Keratinocyte (primary cell): ENCODE results near the gene CNNM2. TPM values are rescaled to one million over a fixed set of nuclear protein-coding genes. Genes with fewer than 3 reads are reported as not detected.

Experiments
- DNase-seq: peaks from one replicate; pipeline ENCODE4 v3.0.0-alpha.2; 2011; ENCODE audit warnings: low read depth, missing footprints, low spot score
- FAIRE-seq: peaks from 2 replicates; lab custom pipeline; 2011; peaks lifted over from hg19 to GRCh38; lab: Jason Lieb, UNC
- H2AFZ ChIP-seq: 2 replicates; pipeline ENCODE4 v1.6.0; 2012; ENCODE audit warnings: low read length, control low read depth, inconsistent platforms; ENCODE audit not compliant: control insufficient read depth
- H3K27ac ChIP-seq: 2 replicates; pipeline ENCODE4 v1.5.1; 2011; ENCODE audit warnings: low read length; ENCODE audit not compliant: control insufficient read depth, insufficient read depth
- H3K27me3 ChIP-seq: 3 replicates; pipeline ENCODE4 v1.6.0; 2011; ENCODE audit warnings: low read length; ENCODE audit not compliant: control insufficient read depth, insufficient read depth; ENCODE audit errors: extremely low read depth
- H3K36me3 ChIP-seq, 2 experiments: 2 replicates in 1 of 2; 3 replicates in 1 of 2; pipeline ENCODE4 v1.5.1; 2011; ENCODE audit warnings: low read length in 2 of 2, mild to moderate bottlenecking in 1 of 2; ENCODE audit not compliant: control insufficient read depth in 2 of 2, insufficient read depth in 2 of 2; ENCODE audit errors: extremely low read depth in 1 of 2
- H3K4me1 ChIP-seq: 3 replicates; pipeline ENCODE4 v1.5.1; 2011; ENCODE audit warnings: low read length; ENCODE audit not compliant: control insufficient read depth, insufficient read depth; ENCODE audit errors: extremely low read depth
- H3K4me2 ChIP-seq: 3 replicates; pipeline ENCODE4 v1.6.0; 2011; ENCODE audit warnings: low read depth, low read length; ENCODE audit not compliant: control insufficient read depth, insufficient read depth; ENCODE audit errors: extremely low read depth
- H3K4me3 ChIP-seq, 3 experiments: fragments of 200-600 bp in 1 of 3; sonication (generic) in 1 of 3; 2 replicates in 2 of 3; 3 replicates in 1 of 3; pipeline ENCODE4 v1.5.1; 2011 to 2016; ENCODE audit warnings: low read length in 3 of 3, mild to moderate bottlenecking in 3 of 3, control low read depth in 2 of 3, inconsistent platforms in 1 of 3, low read depth in 1 of 3, mixed read lengths in 1 of 3, mixed run types in 1 of 3, moderate library complexity in 1 of 3; ENCODE audit not compliant: control insufficient read depth in 2 of 3, insufficient read depth in 2 of 3; ENCODE audit errors: extremely low read depth in 1 of 3
- H3K79me2 ChIP-seq: 2 replicates; pipeline ENCODE4 v1.6.0; 2012; ENCODE audit warnings: low read length; ENCODE audit not compliant: control insufficient read depth, insufficient read depth
- H3K9ac ChIP-seq: 3 replicates; pipeline ENCODE4 v1.6.0; 2011; ENCODE audit warnings: low read length; ENCODE audit not compliant: control insufficient read depth, insufficient read depth; ENCODE audit errors: extremely low read depth
- H3K9me1 ChIP-seq: 3 replicates; pipeline ENCODE4 v1.6.0; 2011; ENCODE audit warnings: low read length; ENCODE audit not compliant: control insufficient read depth, insufficient read depth; ENCODE audit errors: extremely low read depth
- H3K9me3 ChIP-seq: 2 replicates; pipeline ENCODE4 v1.5.1; 2012; ENCODE audit warnings: low read depth, low read length; ENCODE audit not compliant: control insufficient read depth
- H4K20me1 ChIP-seq: 3 replicates; pipeline ENCODE4 v1.6.0; 2011; ENCODE audit warnings: low read length; ENCODE audit not compliant: control insufficient read depth, insufficient read depth; ENCODE audit errors: extremely low read depth
- EZH2 ChIP-seq: IDR thresholded peaks from one replicate; pipeline ENCODE4 v1.6.1; 2012; ENCODE audit warnings: inconsistent platforms, mild to moderate bottlenecking, low read length, moderate library complexity
- dilution Hi-C: fragments of 300-500 bp; cut with MboI; formaldehyde crosslinking; loops from one replicate; pipeline ENCODE4 v1.7.0; 2020; ENCODE audit warnings: low sequenced_read_pairs; ENCODE audit not compliant: extremely low pct_ligation_motif_present
- polyA plus RNA-seq, 5 experiments: library from polyadenylated mRNA; depleted of rRNA in 3 of 5; stranded (reverse) in 3 of 5; stranded (forward) in 1 of 5; unstranded in 1 of 5; fragments of >200 nt; gene quantifications; 1 replicate in 1 of 5; 2 replicates in 3 of 5; 3 replicates in 1 of 5; pipeline versions ENCODE4 v1.2.1 to v1.2.3, GENCODE V29; 2011 to 2012; ENCODE audit warnings: missing spikeins in 2 of 5, low read depth in 1 of 5, low replicate concordance in 1 of 5
- TF ChIP-seq, protein P1 (sequence below), 3 experiments: IDR thresholded peaks in 1 of 3; conservative IDR thresholded peaks in 1 of 3; optimal IDR thresholded peaks in 1 of 3; 2 replicates in 2 of 3; 3 replicates in 1 of 3; pipeline versions ENCODE3 to v1.5.1; 2011; ENCODE audit warnings: low read length in 3 of 3, mild to moderate bottlenecking in 3 of 3, moderate library complexity in 2 of 3, control low read depth in 1 of 3, inconsistent platforms in 1 of 3; ENCODE audit not compliant: insufficient read depth in 2 of 3; ENCODE audit errors: extremely low read depth in 1 of 3

Gene CNNM2
- polyA plus RNA-seq, 1 donor (not counting 4 experiments of a cell fraction or from before 2014, with no cell fraction given), result 1.5 TPM

DNA sequence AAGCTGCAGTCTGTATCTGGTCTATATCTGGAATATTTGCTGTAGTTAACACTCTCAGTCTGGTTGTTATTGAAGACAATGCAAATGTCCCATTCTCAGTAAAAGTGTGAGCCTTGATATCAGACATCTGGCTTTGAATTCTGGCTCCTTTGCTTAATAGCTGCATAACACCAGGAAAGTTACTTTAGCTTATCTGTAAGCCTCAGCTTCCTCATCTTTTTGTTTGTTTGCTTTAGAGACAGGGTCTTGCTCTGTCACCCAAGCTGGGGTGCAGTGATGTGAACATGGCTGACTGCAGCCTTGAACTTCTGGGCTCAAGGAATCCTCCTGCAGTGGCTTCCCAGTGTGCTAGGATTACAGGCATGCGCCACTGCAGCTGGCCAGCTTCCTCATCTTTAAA, 41.3 kb downstream of the CNNM2 start:
- dilution Hi-C loops, result no loop called here
- TF ChIP-seq, protein P1, sequence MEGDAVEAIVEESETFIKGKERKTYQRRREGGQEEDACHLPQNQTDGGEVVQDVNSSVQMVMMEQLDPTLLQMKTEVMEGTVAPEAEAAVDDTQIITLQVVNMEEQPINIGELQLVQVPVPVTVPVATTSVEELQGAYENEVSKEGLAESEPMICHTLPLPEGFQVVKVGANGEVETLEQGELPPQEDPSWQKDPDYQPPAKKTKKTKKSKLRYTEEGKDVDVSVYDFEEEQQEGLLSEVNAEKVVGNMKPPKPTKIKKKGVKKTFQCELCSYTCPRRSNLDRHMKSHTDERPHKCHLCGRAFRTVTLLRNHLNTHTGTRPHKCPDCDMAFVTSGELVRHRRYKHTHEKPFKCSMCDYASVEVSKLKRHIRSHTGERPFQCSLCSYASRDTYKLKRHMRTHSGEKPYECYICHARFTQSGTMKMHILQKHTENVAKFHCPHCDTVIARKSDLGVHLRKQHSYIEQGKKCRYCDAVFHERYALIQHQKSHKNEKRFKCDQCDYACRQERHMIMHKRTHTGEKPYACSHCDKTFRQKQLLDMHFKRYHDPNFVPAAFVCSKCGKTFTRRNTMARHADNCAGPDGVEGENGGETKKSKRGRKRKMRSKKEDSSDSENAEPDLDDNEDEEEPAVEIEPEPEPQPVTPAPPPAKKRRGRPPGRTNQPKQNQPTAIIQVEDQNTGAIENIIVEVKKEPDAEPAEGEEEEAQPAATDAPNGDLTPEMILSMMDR (optimal IDR thresholded peaks at IDR 0.05 in 1 of 3, IDR thresholded peaks at IDR 0.05 in 1 of 3, conservative IDR thresholded peaks at IDR 0.05 in 1 of 3; ENCODE audit: extremely low read depth in 1 of 3, insufficient read depth in 2 of 3, low read length in 3 of 3), result no peak
- no peak for TF ChIP-seq EZH2
- FAIRE-seq (no peak), DNase-seq (no peak)
- no peak overlapping the region for H3K27ac ChIP-seq
- no peak overlapping the region for H3K9ac ChIP-seq
- H3K79me2 ChIP-seq, result no peaks in the 10 kb centered on the region
- H3K27me3 ChIP-seq, result no peaks in the 10 kb centered on the region
- no peak overlapping the region for H3K4me3 ChIP-seq
- H3K36me3 ChIP-seq, result no peaks in the 10 kb centered on the region
- peaks cover 5% of the 10 kb centered on the region for H3K4me1 ChIP-seq
- H3K4me2 ChIP-seq, result no peak overlapping the region
- H3K9me3 ChIP-seq, result no peaks in the 10 kb centered on the region
- no peak overlapping the region for H2AFZ ChIP-seq
- no peaks in the 10 kb centered on the region for H3K9me1 ChIP-seq
- H4K20me1 ChIP-seq, result no peaks in the 10 kb centered on the region

DNA sequence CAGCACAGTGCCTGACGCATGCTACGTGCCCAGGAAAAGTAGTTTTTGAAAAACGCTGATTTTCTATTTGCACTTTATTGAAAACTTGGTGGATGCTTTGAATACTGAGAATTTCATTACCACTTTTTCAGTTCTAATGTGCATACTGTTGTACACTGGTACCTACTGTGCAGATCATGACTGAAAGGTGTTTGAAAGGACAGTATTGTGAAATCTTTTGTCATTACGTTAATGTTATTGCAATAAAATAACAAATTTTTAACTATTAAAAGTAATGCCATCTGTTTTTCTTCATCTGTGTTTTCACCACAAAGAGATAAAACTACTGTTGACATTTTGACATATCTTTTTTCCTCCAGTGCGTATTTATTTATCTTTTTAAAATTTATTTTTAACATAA, 42.1 kb downstream of the CNNM2 start:
- no peaks in the 10 kb centered on the region for H3K36me3 ChIP-seq
- H3K9ac ChIP-seq, result no peak overlapping the region
- no peaks in the 10 kb centered on the region for H3K27me3 ChIP-seq
- dilution Hi-C loops, result no loop called here
- no peak overlapping the region for H3K4me2 ChIP-seq
- DNase-seq (no peak), FAIRE-seq (no peak)
- H3K4me3 ChIP-seq, result no peak overlapping the region
- no peaks in the 10 kb centered on the region for H3K9me1 ChIP-seq
- H4K20me1 ChIP-seq, result no peaks in the 10 kb centered on the region
- no peak overlapping the region for H3K27ac ChIP-seq
- TF ChIP-seq EZH2, result no peak
- TF ChIP-seq, protein P1 (optimal IDR thresholded peaks at IDR 0.05 in 1 of 3, IDR thresholded peaks at IDR 0.05 in 1 of 3, conservative IDR thresholded peaks at IDR 0.05 in 1 of 3; ENCODE audit: extremely low read depth in 1 of 3, insufficient read depth in 2 of 3, low read length in 3 of 3), result no peak
- H3K9me3 ChIP-seq, result no peaks in the 10 kb centered on the region
- H2AFZ ChIP-seq, result no peak overlapping the region
- H3K79me2 ChIP-seq, result no peaks in the 10 kb centered on the region
- H3K4me1 ChIP-seq, result peaks cover 5% of the 10 kb centered on the region
